Activated CD4-positive, alpha-beta T cell treated with anti-CD3 and anti-CD28 coated beads for 36 hours (primary cell): ENCODE results near the gene TYMP. TPM values are rescaled to one million over a fixed set of nuclear protein-coding genes. Genes with fewer than 3 reads are reported as not detected.
A peak's percentile ranks its signal among the peaks of the same experiment; 100 is the strongest.

Source experiments
- ATAC-seq: fragments of 200-7000 bp; cut with Tn5 transposase; one replicate; pipeline ENCODE4 v1.10.0; 2021; ENCODE audit warnings: mild to moderate bottlenecking, moderate library complexity
- CTCF ChIA-PET: fragments of 350-600 bp; sonication (Branson Sonifier 250); formaldehyde crosslinking; loops from one replicate; lab custom pipeline; 2021; ENCODE audit warnings: antibody characterized with exemption; lab: Charles Lee
- POLR2A ChIA-PET: fragments of 350-600 bp; sonication (Branson Sonifier 250); formaldehyde crosslinking; loops from one replicate; lab custom pipeline; 2021; ENCODE audit warnings: antibody characterized with exemption, inconsistent platforms; lab: Charles Lee
- DNase-seq: peaks from one replicate; pipeline ENCODE4 v3.0.0-alpha.2; 2020
- H3K27ac Mint-ChIP-seq: one replicate; pipeline ENCODE4 v1.8.0; 2021; ENCODE audit warnings: mixed read lengths
- H3K27me3 Mint-ChIP-seq: one replicate; pipeline ENCODE4 v1.8.0; 2021; ENCODE audit warnings: mixed read lengths
- H3K36me3 Mint-ChIP-seq: one replicate; pipeline ENCODE4 v1.8.0; 2021; ENCODE audit warnings: low read depth, mixed read lengths
- H3K4me1 Mint-ChIP-seq: one replicate; pipeline ENCODE4 v1.8.0; 2021; ENCODE audit warnings: mixed read lengths
- H3K4me3 Mint-ChIP-seq: one replicate; pipeline ENCODE4 v1.8.0; 2021; ENCODE audit warnings: mild to moderate bottlenecking, moderate library complexity, mixed read lengths
- H3K9me3 Mint-ChIP-seq: one replicate; pipeline ENCODE4 v1.8.0; 2021; ENCODE audit warnings: low read depth, mixed read lengths
- intact Hi-C, 2 experiments: fragments of 100-400 bp; cut with DNase I in 1 of 2; cut with micrococcal nuclease in 1 of 2; formaldehyde crosslinking; loops; one replicate each; pipeline versions ENCODE4 v1.14.2 to v1.15.1; 2022 to 2024; cut with DNase I, micrococcal nuclease
- total RNA-seq, 2 experiments: library from RNA; stranded (reverse); gene quantifications; one replicate each; pipeline ENCODE4 v1.2.3, GENCODE V29; 2021

TYMP gene, protein sequence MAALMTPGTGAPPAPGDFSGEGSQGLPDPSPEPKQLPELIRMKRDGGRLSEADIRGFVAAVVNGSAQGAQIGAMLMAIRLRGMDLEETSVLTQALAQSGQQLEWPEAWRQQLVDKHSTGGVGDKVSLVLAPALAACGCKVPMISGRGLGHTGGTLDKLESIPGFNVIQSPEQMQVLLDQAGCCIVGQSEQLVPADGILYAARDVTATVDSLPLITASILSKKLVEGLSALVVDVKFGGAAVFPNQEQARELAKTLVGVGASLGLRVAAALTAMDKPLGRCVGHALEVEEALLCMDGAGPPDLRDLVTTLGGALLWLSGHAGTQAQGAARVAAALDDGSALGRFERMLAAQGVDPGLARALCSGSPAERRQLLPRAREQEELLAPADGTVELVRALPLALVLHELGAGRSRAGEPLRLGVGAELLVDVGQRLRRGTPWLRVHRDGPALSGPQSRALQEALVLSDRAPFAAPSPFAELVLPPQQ
- total RNA-seq: 10 to 100 TPM; 26.9 to 44.3 TPM

- Mint-ChIP-seq H3K27ac (peak within 1 kb of the TSS; percentile 97), H3K9me3 (no peaks in the 10 kb centered on the region), H3K4me3 (peak within 1 kb of the TSS; percentile 87), H3K4me1 (peaks cover 45% of the 10 kb centered on the region), H3K36me3 (peaks cover 8% of the 10 kb centered on the region), H3K27me3 (no peaks in the 10 kb centered on the region)
- ATAC-seq (peak; percentile 8), DNase-seq (peak; percentile 82)
- intact Hi-C loops: loop anchor here (2.0 to 5.0 kb wide), 6 partner anchors 33 to 678 kb away; partner anchors contain the start of genes CHKB (in 1 of the 2), PIM3 (in 1 of the 2), PPP6R2 (in 1 of the 2) and SYCE3 (in 1 of the 2)
- ChIA-PET POLR2A (interaction anchor here (0.6 to 1.0 kb wide), 2 partner anchors 9 to 15 kb away, joined by 3 to 6 read pairs; no protein-coding TSS in a partner anchor), CTCF (interaction anchor here (1.8 kb wide), 1 partner anchor 15 kb away, joined by 5 read pairs; the partner anchor contains the start of gene KLHDC7B)
These were observed at the start of gene TYMP for GRCh38 chr22:50529897-50530579. Gene TYMP, minus strand, starts transcription at chr22:50530012. Its CDS starts 303 bp downstream, at chr22:50529709.

GRCh38 chr22:50578776-50579310 lies 49.0 kb upstream of the TYMP start:
- Mint-ChIP-seq H3K27ac (no peak overlapping the region), H3K9me3 (no peaks in the 10 kb centered on the region), H3K36me3 (peaks cover 41% of the 10 kb centered on the region), H3K27me3 (no peaks in the 10 kb centered on the region), H3K4me3 (no peak overlapping the region), H3K4me1 (peaks cover 24% of the 10 kb centered on the region)
- POLR2A ChIA-PET: no interaction called here
- DNase-seq (no peak), ATAC-seq (no peak)
- CTCF ChIA-PET: no interaction called here
- intact Hi-C loops: no loop called here

DNA sequence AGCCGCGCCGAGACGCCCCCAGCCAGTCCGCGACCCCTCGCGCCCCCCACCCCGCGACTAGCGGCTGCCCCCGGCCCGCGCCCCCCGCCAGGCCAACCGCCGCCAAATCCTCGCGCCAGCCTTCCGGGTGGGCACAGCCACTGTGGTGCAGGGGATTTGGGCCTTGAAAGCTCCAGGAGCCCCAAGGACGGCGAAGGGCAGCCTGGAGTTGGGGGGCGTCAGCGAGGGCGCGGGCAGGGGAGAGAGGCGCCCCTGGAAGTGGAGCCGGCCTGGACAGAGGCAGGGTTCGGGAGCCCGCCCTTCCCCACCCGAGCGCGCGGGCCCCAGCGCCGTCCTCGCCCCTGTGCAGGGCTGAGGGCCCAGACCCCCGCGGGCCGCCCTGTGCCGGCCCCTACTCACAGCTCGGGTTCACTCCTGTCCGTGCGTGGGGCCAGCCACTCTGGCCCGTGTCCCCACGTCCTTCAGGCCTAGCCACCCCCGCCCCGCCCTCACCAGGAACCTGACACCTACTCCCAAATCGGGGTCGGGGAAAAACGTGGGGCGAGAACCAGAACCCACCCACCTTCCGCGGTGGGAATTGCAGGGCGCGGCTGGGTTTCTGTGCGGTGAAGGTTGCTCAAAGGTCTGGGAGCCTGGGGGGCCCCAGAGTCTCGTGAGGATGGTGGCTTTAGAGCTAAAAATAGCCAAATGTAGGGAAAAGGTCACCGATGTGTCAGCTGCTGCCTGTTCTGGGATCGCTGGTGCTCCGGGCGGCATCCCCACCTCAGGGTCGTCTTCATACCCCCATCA lies 48.4 kb upstream of the TYMP start, which contains the start of gene CPT1B:
Gene CPT1B (minus strand): TSS at position 441 of the 789 bp plus-strand sequence. CDS start 512 bp downstream, outside the sequence.
- H3K36me3 Mint-ChIP-seq: peaks cover 41% of the 10 kb centered on the region
- H3K4me3 Mint-ChIP-seq: no peak within 1 kb of the TSS
- no peaks in the 10 kb centered on the region for H3K27me3 Mint-ChIP-seq
- intact Hi-C loops: no loop called here
- POLR2A ChIA-PET: no interaction called here
- DNase-seq (no peak), ATAC-seq (no peak)
- H3K9me3 Mint-ChIP-seq: no peaks in the 10 kb centered on the region
- CTCF ChIA-PET: interaction anchor here (0.9 kb wide), 1 partner anchor 13 kb away, joined by 3 read pairs; no protein-coding TSS in a partner anchor
- H3K4me1 Mint-ChIP-seq: peaks cover 18% of the 10 kb centered on the region
- no peak within 1 kb of the TSS for H3K27ac Mint-ChIP-seq

DNA sequence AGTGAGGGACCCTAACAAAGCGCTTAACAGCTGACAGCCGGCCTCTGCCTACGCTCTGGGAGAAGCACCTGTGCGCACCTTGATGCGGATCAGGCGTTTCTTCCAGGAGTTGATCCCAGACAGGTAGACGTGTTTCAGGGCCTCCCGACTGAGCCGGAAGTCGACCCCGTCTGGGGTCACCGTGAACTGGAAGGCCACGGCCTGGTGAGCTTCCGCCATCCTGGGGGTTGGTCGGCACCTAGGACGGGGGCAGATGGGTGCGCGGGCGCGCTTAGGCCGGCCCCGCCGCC lies 47.8 kb upstream of the TYMP start:
- no peak overlapping the region for H3K4me3 Mint-ChIP-seq

DNA sequence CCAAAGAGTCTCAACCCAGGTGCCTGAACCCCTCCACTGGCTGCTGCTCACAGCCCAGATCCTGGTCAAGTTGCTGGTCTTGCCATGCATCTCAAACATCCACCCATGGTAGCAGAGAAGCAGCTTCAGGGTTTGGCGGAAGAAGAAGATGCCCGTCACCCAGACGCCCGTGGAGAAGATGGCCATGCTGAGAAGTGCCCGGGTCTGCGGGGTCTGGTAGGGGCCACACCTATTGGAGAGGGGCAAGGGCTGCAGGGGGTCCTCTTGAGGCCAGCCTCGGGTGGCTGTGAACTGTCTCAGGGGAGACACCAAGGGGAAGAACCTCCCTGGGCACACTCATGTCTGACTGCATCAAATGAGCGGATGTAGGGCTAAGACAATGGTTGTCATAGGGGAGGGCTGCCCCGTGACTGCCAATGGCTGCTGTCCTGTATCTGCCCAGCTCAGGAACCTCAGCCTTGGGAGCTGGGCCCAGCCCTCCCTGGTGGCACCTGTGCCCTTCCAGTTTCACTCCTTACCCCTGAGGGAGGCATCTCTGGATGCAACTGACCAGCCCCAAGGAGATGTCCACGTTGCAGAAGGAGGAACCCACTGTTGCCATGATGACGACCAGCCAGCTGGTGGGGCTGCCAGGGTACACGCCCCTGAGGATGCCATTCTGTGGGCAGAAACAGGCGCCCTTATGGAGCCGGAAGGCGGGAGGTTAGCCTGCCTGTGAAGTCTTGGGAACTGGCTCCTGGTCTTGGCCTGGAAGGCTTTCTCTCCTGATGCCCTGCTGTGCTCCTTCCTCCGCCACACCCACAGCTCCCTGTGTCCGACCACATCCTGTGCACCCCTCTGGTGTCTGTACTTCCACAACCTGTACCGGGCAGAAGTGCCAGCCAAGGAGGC lies 47.2 kb upstream of the TYMP start:
- Mint-ChIP-seq H3K9me3 (no peaks in the 10 kb centered on the region), H3K27me3 (no peaks in the 10 kb centered on the region), H3K4me3 (no peak overlapping the region), H3K36me3 (peaks cover 46% of the 10 kb centered on the region), H3K27ac (no peak overlapping the region), H3K4me1 (peaks cover 18% of the 10 kb centered on the region)
- CTCF ChIA-PET: interaction anchor here (0.9 to 2.7 kb wide), 2 partner anchors 12 to 13 kb away, joined by 3 to 14 read pairs; partner anchors contain the start of gene SYCE3
- intact Hi-C loops: no loop called here
- POLR2A ChIA-PET: no interaction called here
- no peak for DNase-seq
- no peak for ATAC-seq

More for the DNA sequence above, 47.8 kb upstream of the TYMP start:
- ChIA-PET CTCF (interaction anchor here (0.9 kb wide), 1 partner anchor 13 kb away, joined by 3 read pairs; no protein-coding TSS in a partner anchor), POLR2A (no interaction called here)
- intact Hi-C loops: no loop called here
- Mint-ChIP-seq H3K27ac (no peak overlapping the region), H3K27me3 (no peaks in the 10 kb centered on the region), H3K36me3 (peaks cover 41% of the 10 kb centered on the region), H3K4me1 (peaks cover 18% of the 10 kb centered on the region), H3K9me3 (no peaks in the 10 kb centered on the region)
- ATAC-seq: no peak
- no peak for DNase-seq

DNA sequence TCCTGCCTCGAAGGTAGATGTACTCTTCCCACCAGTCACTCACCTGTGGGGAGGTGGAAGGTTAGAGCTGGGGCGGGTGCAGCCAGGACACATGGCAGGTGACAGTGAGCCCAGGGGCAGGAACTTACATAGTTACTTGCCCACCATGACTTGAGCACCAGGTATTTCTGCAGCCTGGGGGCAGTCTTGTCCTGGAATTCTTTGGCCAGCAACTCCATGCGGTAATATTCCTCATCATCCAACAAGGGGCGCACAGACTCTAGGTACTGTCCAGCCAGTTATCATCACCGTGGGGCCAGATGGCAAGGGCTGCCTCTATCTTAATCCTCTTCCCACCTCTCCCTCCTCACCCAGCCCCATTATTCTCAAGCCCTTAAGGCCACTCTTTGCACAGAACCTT lies 46.3 kb upstream of the TYMP start:
- peaks cover 50% of the 10 kb centered on the region for H3K36me3 Mint-ChIP-seq
- DNase-seq (no peak), ATAC-seq (no peak)
- H3K9me3 Mint-ChIP-seq: no peaks in the 10 kb centered on the region
- ChIA-PET CTCF (interaction anchor here (0.7 to 2.7 kb wide), 3 partner anchors 12 to 51 kb away, joined by 4 to 14 read pairs (median 6); partner anchors contain the start of genes SCO2 and SYCE3), POLR2A (no interaction called here)
- H3K27me3 Mint-ChIP-seq: no peaks in the 10 kb centered on the region
- intact Hi-C loops: no loop called here
- peaks cover 9% of the 10 kb centered on the region for H3K4me1 Mint-ChIP-seq
- H3K27ac Mint-ChIP-seq: no peak overlapping the region
- no peak overlapping the region for H3K4me3 Mint-ChIP-seq

GRCh38 chr22:50575426-50575941 lies 45.7 kb upstream of the TYMP start:
- Mint-ChIP-seq H3K9me3 (no peaks in the 10 kb centered on the region), H3K27me3 (no peaks in the 10 kb centered on the region), H3K4me3 (no peak overlapping the region), H3K4me1 (peaks cover 7% of the 10 kb centered on the region), H3K27ac (no peak overlapping the region), H3K36me3 (peaks cover 54% of the 10 kb centered on the region)
- ChIA-PET CTCF (interaction anchor here (0.6 to 2.7 kb wide), 5 partner anchors 12 to 151 kb away, joined by 3 to 14 read pairs (median 4); partner anchors contain the start of genes SCO2 and SYCE3), POLR2A (no interaction called here)
- ATAC-seq (no peak), DNase-seq (no peak)
- intact Hi-C loops: no loop called here

DNA sequence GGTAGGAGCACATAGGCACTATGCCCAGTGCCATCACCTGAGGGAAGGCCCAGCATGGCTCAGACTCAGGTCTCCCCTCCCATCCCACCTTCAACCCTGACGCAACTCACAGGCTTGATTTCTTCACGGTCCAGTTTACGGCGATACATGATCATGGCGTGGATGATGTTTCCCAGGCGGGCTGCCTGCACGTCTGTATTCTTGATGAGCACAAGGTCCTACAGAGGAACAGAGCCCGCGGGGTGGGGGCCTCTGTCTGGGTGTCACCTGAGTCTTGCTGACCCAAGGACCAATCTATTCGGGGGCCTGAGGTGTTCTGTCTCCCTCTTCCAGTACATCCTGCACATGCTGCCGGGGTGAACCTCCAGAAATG lies 44.6 kb upstream of the TYMP start:
- H3K36me3 Mint-ChIP-seq: peaks cover 50% of the 10 kb centered on the region
- no peak overlapping the region for H3K4me3 Mint-ChIP-seq
- H3K27ac Mint-ChIP-seq: no peak overlapping the region
- H3K4me1 Mint-ChIP-seq: peaks cover under 1% of the 10 kb centered on the region
- ChIA-PET CTCF (interaction anchor here (1.5 to 2.7 kb wide), 2 partner anchors 11 to 49 kb away, joined by 6 to 14 read pairs; partner anchors contain the start of genes SCO2 and SYCE3), POLR2A (no interaction called here)
- no peaks in the 10 kb centered on the region for H3K27me3 Mint-ChIP-seq
- no peak for ATAC-seq
- intact Hi-C loops: no loop called here
- no peaks in the 10 kb centered on the region for H3K9me3 Mint-ChIP-seq
- DNase-seq: no peak

GRCh38 chr22:50573491-50574382 lies 43.9 kb upstream of the TYMP start:
- Mint-ChIP-seq H3K27me3 (no peaks in the 10 kb centered on the region), H3K36me3 (peaks cover 51% of the 10 kb centered on the region), H3K9me3 (no peaks in the 10 kb centered on the region), H3K27ac (no peak overlapping the region), H3K4me1 (no peaks in the 10 kb centered on the region), H3K4me3 (no peak overlapping the region)
- DNase-seq (no peak), ATAC-seq (no peak)
- intact Hi-C loops: no loop called here
- ChIA-PET POLR2A (no interaction called here), CTCF (interaction anchor here (0.7 to 1.0 kb wide), 2 partner anchors 11 to 253 kb away, joined by 3 to 5 read pairs; partner anchors contain the start of gene SYCE3)
